Effector memory CD4-positive, alpha-beta T cell (primary cell): Measurements from ENCODE around the gene LHFPL6.

ENCODE experiments used
- DNase-seq, 3 donors: peaks; one replicate each; pipeline ENCODE4 v3.0.0-alpha.2; 2020
- H3K27ac ChIP-seq: 2 replicates; pipeline ENCODE4 v1.7.0; 2013; ENCODE audit warnings: mild to moderate bottlenecking, low read length, moderate library complexity; ENCODE audit not compliant: insufficient read depth, poor library complexity, severe bottlenecking
- H3K27me3 ChIP-seq: replicated peaks from 2 replicates; pipeline ENCODE4 v1.7.0; 2013; ENCODE audit warnings: mild to moderate bottlenecking, low read length; ENCODE audit not compliant: insufficient read depth, control insufficient read depth, poor library complexity, severe bottlenecking
- H3K36me3 ChIP-seq: 2 replicates; pipeline ENCODE4 v1.7.0; 2013; ENCODE audit warnings: mild to moderate bottlenecking, low read length, moderate library complexity; ENCODE audit not compliant: control insufficient read depth, insufficient read depth
- H3K4me1 ChIP-seq: 2 replicates; pipeline ENCODE4 v1.7.0; 2013; ENCODE audit warnings: low read length, mild to moderate bottlenecking; ENCODE audit not compliant: control insufficient read depth, insufficient read depth, poor library complexity, severe bottlenecking
- H3K4me3 ChIP-seq: 2 replicates; pipeline ENCODE4 v1.7.0; 2013; ENCODE audit warnings: low read length, low read depth, mild to moderate bottlenecking; ENCODE audit not compliant: insufficient read depth, poor library complexity, severe bottlenecking
- H3K9me3 ChIP-seq: 2 replicates; pipeline ENCODE4 v1.7.0; 2013; ENCODE audit warnings: mild to moderate bottlenecking, low read length, moderate library complexity; ENCODE audit not compliant: control insufficient read depth

The LHFPL6 gene

DNA sequence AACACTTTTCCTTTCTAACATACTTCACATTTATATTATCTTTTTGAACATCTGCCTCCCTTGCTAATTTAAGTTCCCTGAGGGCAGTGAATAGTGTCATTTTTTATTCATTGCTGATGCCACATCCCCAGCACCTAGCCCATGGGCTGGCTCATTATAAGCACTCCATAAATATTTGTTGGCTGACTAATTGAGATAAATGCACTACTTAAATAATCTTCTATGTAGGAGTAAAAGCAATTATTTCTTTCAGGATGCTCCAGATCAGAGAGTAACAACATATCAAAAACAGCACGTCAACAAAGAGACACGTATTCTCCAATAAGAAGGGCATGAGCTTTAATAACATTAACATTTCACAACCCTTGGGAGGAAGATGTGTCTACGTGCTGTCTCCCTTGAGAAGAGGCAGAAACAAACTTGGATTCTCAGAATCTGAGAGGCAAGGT, 228.2 kb downstream of the LHFPL6 start:
- H3K27me3 ChIP-seq: no peaks in the 10 kb centered on the region
- no peaks in the 10 kb centered on the region for H3K4me1 ChIP-seq
- H3K36me3 ChIP-seq: no peaks in the 10 kb centered on the region
- H3K9me3 ChIP-seq: no peaks in the 10 kb centered on the region
- H3K27ac ChIP-seq: no peak overlapping the region
- no peak for DNase-seq
- H3K4me3 ChIP-seq: no peak overlapping the region

DNA sequence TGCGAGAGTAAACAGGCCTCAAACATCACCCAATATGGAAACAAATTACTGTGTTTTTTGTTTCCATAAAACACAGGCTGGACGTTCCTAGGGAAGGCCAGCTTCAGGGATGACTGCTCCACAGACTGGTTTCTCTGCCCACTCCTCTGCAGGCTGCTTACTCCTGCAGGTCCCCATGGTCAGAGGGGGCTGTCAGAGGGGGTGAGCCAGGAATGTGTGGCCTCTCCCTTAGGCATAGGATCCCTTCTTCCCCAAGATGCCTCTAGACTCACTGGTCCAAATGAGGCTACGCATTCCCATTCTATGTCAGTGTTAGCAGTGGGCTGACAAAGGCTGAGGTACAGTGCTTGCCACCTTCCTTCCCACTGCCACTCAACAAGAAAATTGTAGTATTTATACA, 229.8 kb downstream of the LHFPL6 start:
- Histone ChIP-seq H3K4me1 (no peaks in the 10 kb centered on the region), H3K9me3 (no peaks in the 10 kb centered on the region), H3K4me3 (no peak overlapping the region), H3K27me3 (no peaks in the 10 kb centered on the region), H3K36me3 (no peaks in the 10 kb centered on the region), H3K27ac (no peak overlapping the region)
- no peak for DNase-seq

DNA sequence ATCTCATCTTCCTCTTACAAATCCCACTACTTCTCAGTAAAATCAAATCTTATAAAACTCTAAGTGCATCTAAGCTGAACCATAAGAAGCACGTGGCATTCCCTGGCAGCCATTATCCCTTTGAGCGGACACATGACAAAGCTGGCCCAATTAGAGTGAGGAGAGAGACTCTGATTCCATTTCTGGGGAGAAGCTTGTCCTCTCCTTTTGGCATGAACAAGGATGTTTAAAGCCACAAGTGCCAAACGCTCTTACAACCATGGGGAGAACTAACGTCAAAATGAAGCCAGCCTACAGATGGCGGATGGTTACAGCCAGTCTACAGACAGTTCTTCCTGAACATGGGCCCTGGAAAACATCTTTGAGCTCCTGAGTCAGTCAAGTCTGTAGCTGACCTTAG, 231.3 kb downstream of the LHFPL6 start:
- Histone ChIP-seq H3K27ac (no peak overlapping the region), H3K4me3 (no peak overlapping the region), H3K9me3 (no peaks in the 10 kb centered on the region), H3K4me1 (no peaks in the 10 kb centered on the region), H3K36me3 (no peaks in the 10 kb centered on the region), H3K27me3 (no peaks in the 10 kb centered on the region)
- DNase-seq: no peak

DNA sequence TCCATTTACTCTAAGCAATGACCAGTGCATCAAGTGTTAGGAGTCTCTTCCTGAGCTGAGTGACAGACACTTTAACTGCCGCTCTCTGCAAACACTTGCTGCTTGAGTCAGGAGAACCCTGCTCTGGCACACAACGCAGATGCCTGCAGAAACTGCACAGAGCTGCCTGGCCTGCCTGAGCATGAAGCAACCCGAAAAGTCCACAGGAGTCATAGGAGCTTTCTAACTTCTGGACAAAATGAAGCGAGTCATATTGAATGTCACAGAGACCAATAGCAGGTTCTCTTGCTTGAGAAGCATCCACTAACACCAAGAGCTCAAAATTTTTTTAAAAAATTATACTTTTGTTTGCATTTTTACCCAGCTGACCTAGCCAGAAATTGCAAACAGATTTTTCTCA, 232.4 kb downstream of the LHFPL6 start:
- DNase-seq: no peak
- no peaks in the 10 kb centered on the region for H3K9me3 ChIP-seq

DNA sequence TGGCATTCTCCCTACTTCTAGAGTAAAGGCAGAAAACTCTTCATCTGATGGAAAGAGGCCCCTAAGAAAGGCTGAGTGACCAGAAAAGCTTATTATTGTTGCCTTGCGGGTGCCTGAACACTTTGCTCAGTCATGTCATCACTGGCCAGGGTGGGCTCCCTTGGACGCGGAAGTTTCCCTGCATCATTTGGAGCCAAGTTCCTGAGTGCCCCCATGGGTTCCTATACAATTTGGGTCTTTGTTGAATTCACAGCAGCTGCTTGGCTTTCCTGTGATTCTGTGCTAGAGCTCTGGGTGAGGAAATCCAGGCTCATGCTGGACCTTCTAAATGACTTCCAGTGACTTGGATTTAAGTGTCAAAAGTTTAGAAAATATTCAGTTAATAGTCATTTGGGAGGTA, 232.9 kb downstream of the LHFPL6 start:
- Histone ChIP-seq H3K4me1 (no peaks in the 10 kb centered on the region), H3K27me3 (no peaks in the 10 kb centered on the region), H3K9me3 (no peaks in the 10 kb centered on the region), H3K36me3 (no peaks in the 10 kb centered on the region), H3K27ac (no peak overlapping the region), H3K4me3 (no peak overlapping the region)
- DNase-seq: no peak

More for the DNA sequence above, 232.4 kb downstream of the LHFPL6 start:
- Histone ChIP-seq H3K4me1 (no peaks in the 10 kb centered on the region), H3K36me3 (no peaks in the 10 kb centered on the region), H3K27me3 (no peaks in the 10 kb centered on the region), H3K4me3 (no peak overlapping the region), H3K27ac (no peak overlapping the region)

DNA sequence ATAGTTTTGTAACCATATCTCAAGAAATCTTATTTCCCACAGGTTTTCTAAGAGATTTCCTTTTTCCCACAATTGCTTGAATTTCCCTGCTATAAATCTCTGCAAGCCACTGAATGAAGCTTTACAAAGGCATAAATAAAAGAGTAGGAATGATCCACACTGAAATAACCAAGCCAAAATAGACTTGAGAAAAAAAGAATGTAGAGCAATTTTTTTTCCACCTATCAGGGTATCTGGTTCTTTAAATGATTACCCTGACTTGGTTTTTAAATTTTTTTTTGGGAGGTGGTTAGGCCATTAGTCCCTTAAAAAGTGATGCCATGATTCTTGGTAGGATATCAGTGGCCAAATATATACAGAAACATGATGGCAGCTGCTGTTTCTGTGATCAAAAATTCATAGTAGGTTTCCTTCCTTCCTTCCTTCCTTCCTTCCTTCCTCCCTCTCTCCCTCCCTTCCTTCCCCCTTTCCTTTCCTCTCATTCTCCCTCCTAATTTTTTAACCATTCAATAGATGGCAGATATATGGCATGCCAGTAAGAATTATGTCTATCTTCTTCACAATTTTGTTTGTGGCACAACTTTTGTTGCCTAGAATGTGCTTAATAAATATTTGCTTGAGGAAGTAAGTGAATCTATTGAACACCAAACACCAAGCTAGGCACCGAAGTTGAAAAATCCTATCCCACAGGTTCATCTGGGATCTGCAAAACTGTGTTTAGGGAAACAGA, 233.7 kb downstream of the LHFPL6 start:
- no peaks in the 10 kb centered on the region for H3K36me3 ChIP-seq
- H3K27me3 ChIP-seq: no peaks in the 10 kb centered on the region
- no peaks in the 10 kb centered on the region for H3K4me1 ChIP-seq
- no peak overlapping the region for H3K4me3 ChIP-seq
- H3K27ac ChIP-seq: no peak overlapping the region
- no peak for DNase-seq
- no peaks in the 10 kb centered on the region for H3K9me3 ChIP-seq

DNA sequence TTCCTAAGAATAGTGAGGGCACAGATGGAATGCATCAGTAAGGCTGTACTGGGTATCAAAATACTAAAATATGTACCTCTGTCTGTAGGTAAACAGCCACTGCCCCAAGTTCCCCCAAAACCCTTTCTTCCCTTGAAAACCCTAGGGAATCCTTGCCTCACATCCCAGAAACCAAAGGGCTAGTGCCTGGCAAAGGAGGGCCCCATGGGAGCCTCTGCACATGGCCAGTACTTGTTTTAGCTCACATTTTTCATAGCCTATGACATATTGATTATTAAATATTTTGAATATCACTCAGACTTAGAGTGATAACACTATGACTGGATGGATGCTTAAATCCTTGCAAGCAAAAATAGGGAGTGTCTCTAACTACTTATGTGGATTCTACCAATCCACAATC, 237.1 kb downstream of the LHFPL6 start:
- Histone ChIP-seq H3K9me3 (no peaks in the 10 kb centered on the region), H3K36me3 (no peaks in the 10 kb centered on the region), H3K4me1 (no peaks in the 10 kb centered on the region), H3K27me3 (no peaks in the 10 kb centered on the region), H3K27ac (no peak overlapping the region), H3K4me3 (no peak overlapping the region)
- DNase-seq: no peak

DNA sequence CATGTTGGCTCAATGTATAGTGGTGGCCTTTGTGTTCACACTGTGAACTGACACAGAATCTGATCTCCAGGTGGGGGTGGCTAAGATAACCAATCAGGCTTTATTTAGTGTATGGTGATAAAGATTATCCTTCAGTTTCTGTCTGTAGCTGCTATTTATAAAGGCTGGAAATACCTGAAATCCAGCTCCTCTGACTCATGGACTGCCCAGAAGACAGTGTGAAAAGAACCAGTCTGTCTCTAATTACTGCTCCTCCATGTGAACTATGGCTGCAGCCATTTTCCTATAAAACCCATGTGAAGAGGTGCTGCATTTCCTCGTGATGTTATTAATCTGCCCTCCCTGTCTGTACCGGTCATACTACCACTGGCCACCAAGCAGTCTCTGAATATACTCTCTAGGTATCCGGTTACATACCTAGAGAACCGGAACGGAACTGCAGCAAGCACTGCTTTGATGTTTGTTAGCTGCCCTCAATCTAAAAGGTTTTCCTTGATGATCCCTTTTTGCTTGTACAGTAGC, 238.0 kb downstream of the LHFPL6 start:
- Histone ChIP-seq H3K27ac (no peak overlapping the region), H3K27me3 (no peaks in the 10 kb centered on the region), H3K36me3 (no peaks in the 10 kb centered on the region), H3K4me1 (no peaks in the 10 kb centered on the region), H3K4me3 (no peak overlapping the region), H3K9me3 (no peaks in the 10 kb centered on the region)
- no peak for DNase-seq

DNA sequence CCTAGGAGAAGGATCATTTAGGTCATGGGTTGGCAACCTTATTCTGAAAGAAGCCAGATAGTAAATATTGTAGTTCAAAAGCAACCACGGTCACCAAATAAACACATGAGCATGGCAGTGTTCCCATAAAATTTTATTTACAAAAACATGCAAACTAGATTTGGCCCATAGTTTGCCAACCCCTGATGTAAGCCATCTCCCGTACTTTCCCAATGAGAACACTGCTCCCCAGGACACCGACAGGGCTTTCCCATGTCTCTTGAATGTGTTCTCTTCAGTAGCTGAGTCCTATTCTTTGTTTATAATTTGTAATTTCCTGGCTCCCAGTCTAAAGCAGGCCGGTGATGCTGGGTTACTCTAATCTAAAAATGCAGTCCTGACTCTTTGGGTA, 239.6 kb downstream of the LHFPL6 start:
- H3K9me3 ChIP-seq: no peaks in the 10 kb centered on the region
- no peaks in the 10 kb centered on the region for H3K27me3 ChIP-seq
- no peak for DNase-seq
- H3K36me3 ChIP-seq: no peaks in the 10 kb centered on the region
- H3K4me1 ChIP-seq: no peaks in the 10 kb centered on the region
- H3K4me3 ChIP-seq: no peak overlapping the region
- no peak overlapping the region for H3K27ac ChIP-seq

DNA sequence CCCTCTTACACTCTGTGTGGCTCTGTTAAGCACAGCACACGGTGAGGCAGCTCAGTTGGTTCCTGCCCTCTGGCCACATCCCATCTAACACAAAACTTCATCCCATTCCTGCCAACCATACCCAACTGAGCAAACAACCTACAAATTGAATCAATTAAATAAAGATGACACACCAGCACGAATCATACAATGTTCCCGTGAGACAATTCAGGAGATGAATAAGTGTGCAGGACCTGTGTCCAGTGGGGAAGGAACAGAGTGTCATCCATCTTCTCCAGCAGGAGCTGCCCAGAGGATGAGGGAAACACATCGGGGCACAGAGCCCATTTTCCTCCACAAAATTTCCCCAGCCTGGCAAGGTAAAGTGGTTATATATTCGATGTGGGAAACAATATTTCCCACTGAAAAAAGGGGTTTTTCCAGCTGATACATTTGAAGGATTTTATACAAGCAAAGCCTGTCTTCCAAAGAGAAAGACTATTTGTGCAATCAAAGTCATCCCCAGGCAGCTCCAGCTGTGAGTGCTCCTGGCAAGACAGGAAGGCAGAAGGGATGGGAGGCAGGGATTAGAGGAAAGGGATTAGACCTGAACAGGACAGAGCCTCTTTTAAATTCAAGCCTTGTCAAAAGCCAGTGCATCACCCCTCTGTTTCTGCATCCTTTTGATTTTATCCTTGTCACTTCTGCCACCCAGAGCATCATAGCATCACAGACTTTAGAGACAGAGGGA, 240.2 kb downstream of the LHFPL6 start:
- DNase-seq: no peak
- no peak overlapping the region for H3K4me3 ChIP-seq
- H3K27ac ChIP-seq: no peak overlapping the region
- no peaks in the 10 kb centered on the region for H3K4me1 ChIP-seq
- H3K27me3 ChIP-seq: no peaks in the 10 kb centered on the region
- H3K36me3 ChIP-seq: no peaks in the 10 kb centered on the region
- no peaks in the 10 kb centered on the region for H3K9me3 ChIP-seq
